Testis (tissue), 2 donors: ENCODE results near the gene TRUB2.

Experiments
- POLR2A ChIP-seq: fragments of 450-650 bp; IDR thresholded peaks from one replicate; pipeline ENCODE4 v1.6.1; 2017; ENCODE audit warnings: antibody characterized with exemption, mild to moderate bottlenecking, moderate library complexity
- TF ChIP-seq, protein P1 (sequence below), 3 experiments: fragments of 450-650 bp in 2 of 3; fragments of 200-600 bp in 1 of 3; sonication (generic) in 1 of 3; IDR thresholded peaks; one replicate each; pipeline ENCODE4 v1.5.1; 2016 to 2019; ENCODE audit warnings: antibody characterized with exemption in 3 of 3, mild to moderate bottlenecking in 2 of 3, moderate library complexity in 1 of 3

DNA sequence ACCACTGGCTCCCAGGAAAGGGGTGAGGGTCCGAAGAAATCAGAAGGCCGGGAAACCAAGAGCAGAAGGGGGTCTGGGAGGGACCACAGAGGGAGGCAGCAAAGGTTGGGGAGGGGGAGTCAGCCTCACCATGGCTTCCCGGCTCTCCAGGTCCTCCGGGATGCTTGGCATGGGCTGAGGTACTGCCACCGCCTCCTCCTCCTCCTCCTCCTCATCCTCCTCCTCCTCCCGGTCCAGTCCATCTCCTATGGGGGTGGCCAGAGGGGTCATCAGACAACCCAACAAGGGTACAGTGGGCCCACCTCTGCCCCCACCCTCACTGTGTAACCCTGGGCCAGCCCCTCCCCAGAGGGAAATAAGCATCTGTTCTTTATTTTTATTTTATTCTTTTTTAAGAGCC lies 63.9 kb downstream of the TRUB2 start:
- TF ChIP-seq, protein P1, sequence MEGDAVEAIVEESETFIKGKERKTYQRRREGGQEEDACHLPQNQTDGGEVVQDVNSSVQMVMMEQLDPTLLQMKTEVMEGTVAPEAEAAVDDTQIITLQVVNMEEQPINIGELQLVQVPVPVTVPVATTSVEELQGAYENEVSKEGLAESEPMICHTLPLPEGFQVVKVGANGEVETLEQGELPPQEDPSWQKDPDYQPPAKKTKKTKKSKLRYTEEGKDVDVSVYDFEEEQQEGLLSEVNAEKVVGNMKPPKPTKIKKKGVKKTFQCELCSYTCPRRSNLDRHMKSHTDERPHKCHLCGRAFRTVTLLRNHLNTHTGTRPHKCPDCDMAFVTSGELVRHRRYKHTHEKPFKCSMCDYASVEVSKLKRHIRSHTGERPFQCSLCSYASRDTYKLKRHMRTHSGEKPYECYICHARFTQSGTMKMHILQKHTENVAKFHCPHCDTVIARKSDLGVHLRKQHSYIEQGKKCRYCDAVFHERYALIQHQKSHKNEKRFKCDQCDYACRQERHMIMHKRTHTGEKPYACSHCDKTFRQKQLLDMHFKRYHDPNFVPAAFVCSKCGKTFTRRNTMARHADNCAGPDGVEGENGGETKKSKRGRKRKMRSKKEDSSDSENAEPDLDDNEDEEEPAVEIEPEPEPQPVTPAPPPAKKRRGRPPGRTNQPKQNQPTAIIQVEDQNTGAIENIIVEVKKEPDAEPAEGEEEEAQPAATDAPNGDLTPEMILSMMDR (IDR thresholded peaks at IDR 0.05): no peak
- TF ChIP-seq POLR2A: no peak
